ENCODE results near the gene TP53I13.

The TP53I13 gene

GRCh38 chr17:29594519-29595090, 26.1 kb downstream of the TP53I13 start:
- H3K27ac ChIP-seq (ENCODE audit: low read depth, low read length) = no peak overlapping the region
- peak overlapping the region in 1 of 2 donors; percentile 57 for H3K4me3 ChIP-seq (ENCODE audit: low read depth in 1 of 2, low read length in 2 of 2)
- no peaks in the 10 kb centered on the region for H3K36me3 ChIP-seq (ENCODE audit: control insufficient read depth in 1 of 2, insufficient read depth in 2 of 2, low read length in 2 of 2)
- no peaks in the 10 kb centered on the region for H3K27me3 ChIP-seq (ENCODE audit: control insufficient read depth in 1 of 2, insufficient read depth in 2 of 2, low read length in 2 of 2)
- H3K9me3 ChIP-seq (ENCODE audit: control insufficient read depth in 1 of 2, low read length in 2 of 2) = no peaks in the 10 kb centered on the region
- H3K9ac ChIP-seq (ENCODE audit: low read depth in 1 of 2, low read length in 2 of 2) = no peak overlapping the region
- H3K4me1 ChIP-seq (ENCODE audit: control insufficient read depth in 1 of 2, insufficient read depth in 2 of 2, low read length in 2 of 2) = peaks cover 29 to 38% of the 10 kb centered on the region in 2 donors

GRCh38 chr17:29595107-29595942, 26.8 kb downstream of the TP53I13 start:
- Histone ChIP-seq H3K36me3 (ENCODE audit: control insufficient read depth in 1 of 2, insufficient read depth in 2 of 2, low read length in 2 of 2) (no peaks in the 10 kb centered on the region), H3K4me3 (ENCODE audit: low read depth in 1 of 2, low read length in 2 of 2) (no peak overlapping the region), H3K9me3 (ENCODE audit: control insufficient read depth in 1 of 2, low read length in 2 of 2) (no peaks in the 10 kb centered on the region), H3K27me3 (ENCODE audit: control insufficient read depth in 1 of 2, insufficient read depth in 2 of 2, low read length in 2 of 2) (no peaks in the 10 kb centered on the region), H3K9ac (ENCODE audit: low read depth in 1 of 2, low read length in 2 of 2) (no peak overlapping the region), H3K27ac (ENCODE audit: low read depth, low read length) (no peak overlapping the region), H3K4me1 (ENCODE audit: control insufficient read depth in 1 of 2, insufficient read depth in 2 of 2, low read length in 2 of 2) (peaks cover 23 to 32% of the 10 kb centered on the region in 2 donors)

GRCh38 chr17:29595943-29596774, 27.7 kb downstream of the TP53I13 start:
- H3K27me3 ChIP-seq (ENCODE audit: control insufficient read depth in 1 of 2, insufficient read depth in 2 of 2, low read length in 2 of 2) = no peaks in the 10 kb centered on the region
- no peak overlapping the region for H3K9ac ChIP-seq (ENCODE audit: low read depth in 1 of 2, low read length in 2 of 2)
- no peak overlapping the region for H3K4me3 ChIP-seq (ENCODE audit: low read depth in 1 of 2, low read length in 2 of 2)
- peaks cover 16 to 23% of the 10 kb centered on the region in 2 donors for H3K4me1 ChIP-seq (ENCODE audit: control insufficient read depth in 1 of 2, insufficient read depth in 2 of 2, low read length in 2 of 2)
- H3K9me3 ChIP-seq (ENCODE audit: control insufficient read depth in 1 of 2, low read length in 2 of 2) = no peaks in the 10 kb centered on the region
- no peak overlapping the region for H3K27ac ChIP-seq (ENCODE audit: low read depth, low read length)
- H3K36me3 ChIP-seq (ENCODE audit: control insufficient read depth in 1 of 2, insufficient read depth in 2 of 2, low read length in 2 of 2) = no peaks in the 10 kb centered on the region

GRCh38 chr17:29596811-29597210, 28.3 kb downstream of the TP53I13 start:
- Histone ChIP-seq H3K4me1 (ENCODE audit: control insufficient read depth in 1 of 2, insufficient read depth in 2 of 2, low read length in 2 of 2) (peaks cover 11 to 17% of the 10 kb centered on the region in 2 donors), H3K4me3 (ENCODE audit: low read depth in 1 of 2, low read length in 2 of 2) (no peak overlapping the region), H3K9ac (ENCODE audit: low read depth in 1 of 2, low read length in 2 of 2) (no peak overlapping the region), H3K27ac (ENCODE audit: low read depth, low read length) (no peak overlapping the region), H3K36me3 (ENCODE audit: control insufficient read depth in 1 of 2, insufficient read depth in 2 of 2, low read length in 2 of 2) (no peaks in the 10 kb centered on the region), H3K9me3 (ENCODE audit: control insufficient read depth in 1 of 2, low read length in 2 of 2) (no peaks in the 10 kb centered on the region), H3K27me3 (ENCODE audit: control insufficient read depth in 1 of 2, insufficient read depth in 2 of 2, low read length in 2 of 2) (no peaks in the 10 kb centered on the region)

GRCh38 chr17:29597361-29598172, 29.1 kb downstream of the TP53I13 start:
- Histone ChIP-seq H3K9me3 (ENCODE audit: control insufficient read depth in 1 of 2, low read length in 2 of 2) (no peaks in the 10 kb centered on the region), H3K9ac (ENCODE audit: low read depth in 1 of 2, low read length in 2 of 2) (no peak overlapping the region), H3K27ac (ENCODE audit: low read depth, low read length) (no peak overlapping the region), H3K4me3 (ENCODE audit: low read depth in 1 of 2, low read length in 2 of 2) (no peak overlapping the region), H3K4me1 (ENCODE audit: control insufficient read depth in 1 of 2, insufficient read depth in 2 of 2, low read length in 2 of 2) (peaks cover 3 to 9% of the 10 kb centered on the region in 2 donors), H3K36me3 (ENCODE audit: control insufficient read depth in 1 of 2, insufficient read depth in 2 of 2, low read length in 2 of 2) (no peaks in the 10 kb centered on the region), H3K27me3 (ENCODE audit: control insufficient read depth in 1 of 2, insufficient read depth in 2 of 2, low read length in 2 of 2) (no peaks in the 10 kb centered on the region)

GRCh38 chr17:29603109-29603674, 34.7 kb downstream of the TP53I13 start:
- Histone ChIP-seq H3K4me1 (ENCODE audit: control insufficient read depth in 1 of 2, insufficient read depth in 2 of 2, low read length in 2 of 2) (no peaks in the 10 kb centered on the region), H3K27me3 (ENCODE audit: control insufficient read depth in 1 of 2, insufficient read depth in 2 of 2, low read length in 2 of 2) (no peaks in the 10 kb centered on the region), H3K36me3 (ENCODE audit: control insufficient read depth in 1 of 2, insufficient read depth in 2 of 2, low read length in 2 of 2) (no peaks in the 10 kb centered on the region), H3K27ac (ENCODE audit: low read depth, low read length) (no peak overlapping the region), H3K4me3 (ENCODE audit: low read depth in 1 of 2, low read length in 2 of 2) (no peak overlapping the region), H3K9me3 (ENCODE audit: control insufficient read depth in 1 of 2, low read length in 2 of 2) (no peaks in the 10 kb centered on the region), H3K9ac (ENCODE audit: low read depth in 1 of 2, low read length in 2 of 2) (no peak overlapping the region)

- H3K9me3 ChIP-seq (ENCODE audit: control insufficient read depth in 1 of 2, low read length in 2 of 2) = no peaks in the 10 kb centered on the region
- no peaks in the 10 kb centered on the region for H3K36me3 ChIP-seq (ENCODE audit: control insufficient read depth in 1 of 2, insufficient read depth in 2 of 2, low read length in 2 of 2)
- no peak overlapping the region for H3K27ac ChIP-seq (ENCODE audit: low read depth, low read length)
- H3K4me1 ChIP-seq (ENCODE audit: control insufficient read depth in 1 of 2, insufficient read depth in 2 of 2, low read length in 2 of 2) = no peaks in the 10 kb centered on the region
- no peaks in the 10 kb centered on the region for H3K27me3 ChIP-seq (ENCODE audit: control insufficient read depth in 1 of 2, insufficient read depth in 2 of 2, low read length in 2 of 2)
- H3K4me3 ChIP-seq (ENCODE audit: low read depth in 1 of 2, low read length in 2 of 2) = no peak overlapping the region
- H3K9ac ChIP-seq (ENCODE audit: low read depth in 1 of 2, low read length in 2 of 2) = no peak overlapping the region
These were observed 39.2 kb downstream of the TP53I13 start for GRCh38 chr17:29607557-29608195.

- Histone ChIP-seq H3K27me3 (ENCODE audit: control insufficient read depth in 1 of 2, insufficient read depth in 2 of 2, low read length in 2 of 2) (peaks cover 0 to 4% of the 10 kb centered on the region in 2 donors), H3K9me3 (ENCODE audit: control insufficient read depth in 1 of 2, low read length in 2 of 2) (no peaks in the 10 kb centered on the region), H3K4me1 (ENCODE audit: control insufficient read depth in 1 of 2, insufficient read depth in 2 of 2, low read length in 2 of 2) (peaks cover 6% of the 10 kb centered on the region in 2 donors), H3K9ac (ENCODE audit: low read depth in 1 of 2, low read length in 2 of 2) (no peak overlapping the region), H3K4me3 (ENCODE audit: low read depth in 1 of 2, low read length in 2 of 2) (no peak overlapping the region), H3K27ac (ENCODE audit: low read depth, low read length) (no peak overlapping the region), H3K36me3 (ENCODE audit: control insufficient read depth in 1 of 2, insufficient read depth in 2 of 2, low read length in 2 of 2) (no peaks in the 10 kb centered on the region)
These were observed 40.5 kb downstream of the TP53I13 start for GRCh38 chr17:29608986-29609385.

DNA sequence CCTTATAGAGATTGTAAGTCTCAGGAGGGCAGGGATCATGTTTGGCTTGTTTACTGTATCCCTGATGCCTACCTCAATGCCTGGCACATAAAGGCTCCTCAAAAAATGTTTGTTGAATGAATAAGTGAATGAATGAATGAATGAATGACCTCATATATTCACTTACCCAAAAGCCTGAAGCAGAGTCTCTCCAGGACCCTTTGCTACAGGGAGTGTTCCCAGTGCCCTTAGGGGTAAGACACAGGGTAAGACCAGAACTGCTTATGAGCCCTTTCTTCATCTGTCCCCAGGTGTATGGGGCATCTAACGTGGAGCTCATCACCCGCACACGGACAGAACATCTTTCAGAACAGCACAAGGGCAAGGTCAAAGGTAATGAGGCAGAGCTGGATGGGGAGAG, 41.9 kb downstream of the TP53I13 start:
- H3K36me3 ChIP-seq (ENCODE audit: control insufficient read depth in 1 of 2, insufficient read depth in 2 of 2, low read length in 2 of 2) = no peaks in the 10 kb centered on the region
- no peak overlapping the region for H3K9ac ChIP-seq (ENCODE audit: low read depth in 1 of 2, low read length in 2 of 2)
- H3K4me1 ChIP-seq (ENCODE audit: control insufficient read depth in 1 of 2, insufficient read depth in 2 of 2, low read length in 2 of 2) = peaks cover 14 to 19% of the 10 kb centered on the region in 2 donors
- peaks cover 0 to 14% of the 10 kb centered on the region in 2 donors for H3K27me3 ChIP-seq (ENCODE audit: control insufficient read depth in 1 of 2, insufficient read depth in 2 of 2, low read length in 2 of 2)
- H3K27ac ChIP-seq (ENCODE audit: low read depth, low read length) = no peak overlapping the region
- H3K4me3 ChIP-seq (ENCODE audit: low read depth in 1 of 2, low read length in 2 of 2) = no peak overlapping the region
- H3K9me3 ChIP-seq (ENCODE audit: control insufficient read depth in 1 of 2, low read length in 2 of 2) = no peaks in the 10 kb centered on the region

All from duodenal mucosa (tissue), 2 donors.